GM23248 (cell line): Measurements from ENCODE around the gene SENP1. TPM values are rescaled to one million over a fixed set of nuclear protein-coding genes. Genes with fewer than 3 reads are reported as not detected.

Experiments used
- DNase-seq: peaks from one replicate; pipeline ENCODE4 v3.0.0-alpha.2; 2015
- H2AFZ ChIP-seq: fragments of 200-600 bp; sonication (generic); 2 replicates; pipeline ENCODE4 v1.6.1; 2016; ENCODE audit warnings: antibody characterized with exemption
- H3F3A ChIP-seq: fragments of 200-600 bp; sonication (generic); 2 replicates; pipeline ENCODE4 v1.6.1; 2016; ENCODE audit warnings: mild to moderate bottlenecking, antibody characterized with exemption, mixed run types; ENCODE audit not compliant: insufficient read depth
- H3K27ac ChIP-seq: fragments of 200-600 bp; sonication (generic); 2 replicates; pipeline ENCODE4 v1.5.1; 2016; ENCODE audit warnings: mild to moderate bottlenecking
- H3K27me3 ChIP-seq: fragments of 200-600 bp; sonication (generic); replicated peaks from 2 replicates; pipeline ENCODE4 v1.6.1; 2016; ENCODE audit warnings: mild to moderate bottlenecking; ENCODE audit not compliant: insufficient read depth
- H3K36me3 ChIP-seq: fragments of 200-600 bp; sonication (generic); 2 replicates; pipeline ENCODE4 v1.6.1; 2016; ENCODE audit warnings: low read depth, mild to moderate bottlenecking
- H3K4me1 ChIP-seq: fragments of 200-600 bp; sonication (generic); 2 replicates; pipeline ENCODE4 v1.6.1; 2016; ENCODE audit warnings: mild to moderate bottlenecking; ENCODE audit not compliant: insufficient read depth
- H3K4me2 ChIP-seq: fragments of 200-600 bp; sonication (generic); one replicate; pipeline ENCODE4 v1.6.1; 2016; ENCODE audit warnings: mild to moderate bottlenecking; ENCODE audit not compliant: unreplicated experiment
- H3K4me3 ChIP-seq: fragments of 200-600 bp; sonication (generic); 2 replicates; pipeline ENCODE4 v1.5.1; 2016; ENCODE audit warnings: mild to moderate bottlenecking
- H3K79me2 ChIP-seq: fragments of 200-600 bp; sonication (generic); 2 replicates; pipeline ENCODE4 v1.6.1; 2016; ENCODE audit warnings: mild to moderate bottlenecking; ENCODE audit not compliant: insufficient read depth
- H3K9ac ChIP-seq: fragments of 200-600 bp; sonication (generic); 2 replicates; pipeline ENCODE4 v1.6.1; 2016; ENCODE audit warnings: mild to moderate bottlenecking
- H3K9me2 ChIP-seq: fragments of 200-600 bp; sonication (generic); 2 replicates; pipeline ENCODE4 v1.6.1; 2016; ENCODE audit warnings: mixed run types, mild to moderate bottlenecking, moderate library complexity; ENCODE audit not compliant: insufficient read depth
- H3K9me3 ChIP-seq: fragments of 200-600 bp; sonication (generic); one replicate; pipeline ENCODE4 v1.6.1; 2017; ENCODE audit warnings: low read depth
- H4K20me1 ChIP-seq: fragments of 200-600 bp; sonication (generic); 2 replicates; pipeline ENCODE4 v1.6.0; 2016; ENCODE audit not compliant: insufficient read depth
- EZH2 ChIP-seq: fragments of 200-600 bp; sonication (generic); IDR thresholded peaks from 2 replicates; pipeline ENCODE4 v1.6.1; 2018; ENCODE audit warnings: antibody characterized with exemption, mild to moderate bottlenecking; ENCODE audit not compliant: insufficient read depth, poor library complexity, severe bottlenecking
- EZH2phosphoT487 ChIP-seq: fragments of 200-600 bp; sonication (generic); IDR thresholded peaks from 2 replicates; pipeline ENCODE4 v1.6.1; 2018; ENCODE audit warnings: antibody characterized with exemption, moderate library complexity, mild to moderate bottlenecking, low read depth; ENCODE audit not compliant: insufficient read depth
- WGBS, 2 experiments: methylation state at CpG; one replicate each; pipeline ENCODE4 v1.1.6; 2015 to 2017; ENCODE audit warnings: low lambda C conversion rate in 2 of 2, low coverage in 1 of 2; ENCODE audit errors: missing lambda C conversion rate in 2 of 2; 5-methylcytosine and 5-hydroxymethylcytosine counted together
- in situ Hi-C: fragments of 300-500 bp; cut with MboI; formaldehyde crosslinking; loops from 2 replicates; pipeline ENCODE4 v1.15.0; 2020
- polyA plus RNA-seq: library from polyadenylated mRNA; unstranded; fragments of >200 nt; fragmentation: Nextera tagmentation; extraction: Ambion mirVana; gene quantifications from 2 replicates; pipeline ENCODE4 v1.2.1, GENCODE V29; 2016
- total RNA-seq: library from RNA; depleted of rRNA; stranded (reverse); fragments of >200 nt; shearing (Covaris generic); gene quantifications from 2 replicates; pipeline ENCODE4 v1.2.3, GENCODE V29; 2014

Gene SENP1
- total and polyA plus RNA-seq, 2 experiments from 2014 or later, result 6.7 to 15.3 TPM

DNA sequence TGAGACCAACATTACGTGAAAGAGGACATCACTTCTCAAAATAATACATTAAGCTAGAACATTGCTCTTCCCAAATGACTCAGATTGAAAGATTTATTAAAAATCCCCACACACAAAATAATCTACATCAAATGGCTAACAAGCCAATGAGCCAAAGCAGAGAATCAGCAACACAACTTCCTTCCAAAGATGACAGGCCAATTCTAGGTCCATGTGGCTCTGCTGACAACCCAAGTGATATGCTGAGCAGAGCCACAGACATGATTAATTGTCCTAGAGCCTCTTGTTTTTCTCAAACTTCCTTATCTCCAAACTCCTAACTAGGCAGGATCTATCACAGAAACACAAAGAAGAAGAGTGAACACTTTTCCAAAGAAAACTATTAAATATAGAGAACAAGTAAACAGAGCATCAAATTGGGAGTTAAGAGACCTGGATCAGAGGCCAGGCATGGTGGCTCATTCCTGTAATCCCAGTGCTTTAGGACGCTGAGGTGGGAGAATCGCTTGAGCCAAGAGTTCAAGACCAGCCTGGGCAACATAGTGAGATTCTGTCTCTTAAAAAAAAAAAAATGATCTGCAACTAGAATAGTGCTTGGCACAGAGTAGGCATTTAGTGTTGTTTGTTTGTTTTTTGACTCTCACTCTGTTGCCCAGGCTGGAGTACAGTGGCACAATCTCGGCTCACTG is 38.5 kb downstream of the SENP1 start:
- Histone ChIP-seq H3K4me1 (peaks cover 4% of the 10 kb centered on the region; the same call in 1 of the 2 replicates), H3K9me3 (no peaks in the 10 kb centered on the region), H3K9ac (no peak overlapping the region), H2AFZ (no peak overlapping the region), H3K4me3 (no peak overlapping the region), H3K36me3 (peaks cover 51% of the 10 kb centered on the region), H3K4me2 (no peak overlapping the region), H3F3A (peaks cover 10% of the 10 kb centered on the region), H3K9me2 (no peaks in the 10 kb centered on the region), H4K20me1 (no peaks in the 10 kb centered on the region), H3K79me2 (no peaks in the 10 kb centered on the region), H3K27me3 (no peaks in the 10 kb centered on the region), H3K27ac (no peak overlapping the region)
- TF ChIP-seq EZH2phosphoT487 (no peak), EZH2 (no peak)
- in situ Hi-C loops, result no loop called here
- DNase-seq, result no peak
- WGBS, 2 experiments, result 89 to 91% methylated on average over 4 of the region's 4 CpGs

DNA sequence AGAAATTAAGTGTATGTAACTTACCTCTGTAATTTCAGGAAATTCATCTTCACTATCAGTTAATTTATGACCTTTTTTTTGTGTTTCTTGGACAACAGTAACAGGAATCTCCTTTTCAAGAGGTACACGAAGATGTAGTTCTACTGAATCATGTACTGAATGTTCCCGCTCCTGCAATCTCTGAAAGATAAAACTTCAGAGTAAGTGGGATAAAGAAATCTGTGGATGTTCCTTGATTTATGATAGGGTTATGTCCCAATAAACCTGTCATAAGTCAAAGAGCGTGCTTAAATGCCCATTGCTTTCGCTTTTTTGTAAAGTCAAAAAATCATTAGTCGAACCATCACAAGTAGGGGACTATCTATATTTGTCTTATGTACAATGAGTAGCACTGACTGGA is 40.8 kb downstream of the SENP1 start:
- no peak overlapping the region for H3K4me2 ChIP-seq
- H3K9me3 ChIP-seq, result no peaks in the 10 kb centered on the region
- H3K27me3 ChIP-seq, result no peaks in the 10 kb centered on the region
- no peak overlapping the region for H3K9ac ChIP-seq
- peaks cover 53% of the 10 kb centered on the region for H3K36me3 ChIP-seq
- no peaks in the 10 kb centered on the region for H3K79me2 ChIP-seq
- H3F3A ChIP-seq, result peaks cover 10% of the 10 kb centered on the region
- TF ChIP-seq EZH2phosphoT487 (no peak), EZH2 (no peak)
- H3K9me2 ChIP-seq, result no peaks in the 10 kb centered on the region
- H2AFZ ChIP-seq, result no peak overlapping the region
- WGBS, 2 experiments, result 87 to 91% methylated on average over 5 of the region's 5 CpGs
- H3K4me1 ChIP-seq, result peaks cover 4% of the 10 kb centered on the region; the same call in 1 of the 2 replicates
- in situ Hi-C loops, result no loop called here
- no peak for DNase-seq
- H3K27ac ChIP-seq, result no peak overlapping the region
- no peaks in the 10 kb centered on the region for H4K20me1 ChIP-seq
- H3K4me3 ChIP-seq, result no peak overlapping the region

DNA sequence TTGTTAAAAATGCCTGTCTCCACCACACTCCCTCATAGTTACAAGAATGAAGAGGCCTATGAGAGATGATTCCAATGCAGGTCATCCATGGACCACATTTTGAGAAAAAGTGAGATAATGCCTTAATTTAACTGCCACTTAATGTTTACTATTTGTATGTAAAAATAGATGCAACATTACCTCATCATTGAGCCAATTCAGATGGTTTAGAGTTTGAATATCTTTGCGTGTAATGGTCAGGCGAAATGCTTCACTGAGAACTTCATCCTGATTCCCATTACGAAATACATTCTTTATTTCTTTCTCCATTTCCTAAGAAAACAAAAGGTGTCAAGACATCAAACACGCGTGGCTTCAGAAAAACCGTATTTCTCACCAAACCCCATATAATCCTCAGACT is 42.3 kb downstream of the SENP1 start:
- no peaks in the 10 kb centered on the region for H3K79me2 ChIP-seq
- 97 to 99% methylated on average over 6 of the region's 6 CpGs for WGBS, 2 experiments

DNA sequence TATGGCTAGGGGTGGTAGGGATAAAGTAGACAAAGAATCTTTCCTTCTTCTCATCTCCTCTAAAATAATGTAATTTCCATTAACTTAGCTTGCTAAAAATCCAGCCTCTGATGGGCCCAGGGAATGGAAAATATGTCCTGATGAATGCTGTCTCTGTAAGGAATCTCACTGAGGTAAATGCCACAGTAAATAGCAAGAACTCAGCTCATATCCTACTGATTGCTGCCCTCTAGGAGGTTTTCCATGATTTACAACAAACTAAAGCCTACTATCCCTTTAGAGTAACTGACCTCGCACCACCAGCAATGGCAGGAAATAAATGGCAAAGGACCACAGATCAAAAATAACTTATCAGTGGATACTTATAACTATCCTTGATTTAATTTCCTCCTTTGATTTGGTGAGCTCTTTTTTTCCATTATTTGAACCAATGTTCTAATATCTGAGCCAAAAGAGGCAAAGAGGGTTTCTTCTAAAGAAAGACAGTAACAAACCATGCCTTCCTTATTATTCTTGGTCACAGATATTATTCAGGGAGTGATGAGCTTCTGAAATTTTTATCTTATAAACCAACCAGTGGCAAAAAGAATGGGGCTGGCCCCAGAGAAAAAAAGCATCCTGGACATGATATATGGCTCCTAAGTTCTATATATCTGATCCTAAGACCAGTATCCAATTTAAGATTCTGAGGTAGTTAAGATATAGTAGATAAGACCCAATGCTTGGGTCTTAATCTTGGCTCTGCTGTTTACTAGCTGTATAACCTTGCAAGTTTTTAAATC is 43.8 kb downstream of the SENP1 start:
- Histone ChIP-seq H3K4me1 (no peaks in the 10 kb centered on the region), H3K9me3 (no peaks in the 10 kb centered on the region), H2AFZ (no peak overlapping the region), H3K79me2 (no peaks in the 10 kb centered on the region), H3K36me3 (peaks cover 71% of the 10 kb centered on the region), H3K9me2 (no peaks in the 10 kb centered on the region), H3K27ac (no peak overlapping the region), H3K9ac (no peak overlapping the region), H3K27me3 (no peaks in the 10 kb centered on the region), H4K20me1 (no peaks in the 10 kb centered on the region), H3K4me3 (no peak overlapping the region), H3K4me2 (no peak overlapping the region), H3F3A (no peaks in the 10 kb centered on the region)
- in situ Hi-C loops, result no loop called here
- no peak for DNase-seq
- WGBS, 2 experiments, result 71 to 75% methylated on average over 1 of the region's 1 CpG
- TF ChIP-seq EZH2phosphoT487 (no peak), EZH2 (no peak)

More for the DNA sequence above, 42.3 kb downstream of the SENP1 start:
- in situ Hi-C loops, result no loop called here
- no peaks in the 10 kb centered on the region for H3K4me1 ChIP-seq
- H3K9me2 ChIP-seq, result no peaks in the 10 kb centered on the region
- no peak overlapping the region for H3K9ac ChIP-seq
- H3K4me2 ChIP-seq, result no peak overlapping the region
- no peaks in the 10 kb centered on the region for H3K9me3 ChIP-seq
- H3K4me3 ChIP-seq, result no peak overlapping the region
- H3K27ac ChIP-seq, result no peak overlapping the region
- no peak for TF ChIP-seq EZH2phosphoT487
- no peak for TF ChIP-seq EZH2
- H3F3A ChIP-seq, result no peaks in the 10 kb centered on the region
- peaks cover 68% of the 10 kb centered on the region for H3K36me3 ChIP-seq
- H4K20me1 ChIP-seq, result no peaks in the 10 kb centered on the region
- no peak for DNase-seq
- H2AFZ ChIP-seq, result no peak overlapping the region
- H3K27me3 ChIP-seq, result no peaks in the 10 kb centered on the region
